Measurements from ENCODE around the gene PARP11. TPM values are rescaled to one million over a fixed set of nuclear protein-coding genes. Genes with fewer than 3 reads are reported as not detected.

The PARP11 gene
- total RNA-seq, 1 experiment from 2014 or later, result 11.3 TPM

DNA sequence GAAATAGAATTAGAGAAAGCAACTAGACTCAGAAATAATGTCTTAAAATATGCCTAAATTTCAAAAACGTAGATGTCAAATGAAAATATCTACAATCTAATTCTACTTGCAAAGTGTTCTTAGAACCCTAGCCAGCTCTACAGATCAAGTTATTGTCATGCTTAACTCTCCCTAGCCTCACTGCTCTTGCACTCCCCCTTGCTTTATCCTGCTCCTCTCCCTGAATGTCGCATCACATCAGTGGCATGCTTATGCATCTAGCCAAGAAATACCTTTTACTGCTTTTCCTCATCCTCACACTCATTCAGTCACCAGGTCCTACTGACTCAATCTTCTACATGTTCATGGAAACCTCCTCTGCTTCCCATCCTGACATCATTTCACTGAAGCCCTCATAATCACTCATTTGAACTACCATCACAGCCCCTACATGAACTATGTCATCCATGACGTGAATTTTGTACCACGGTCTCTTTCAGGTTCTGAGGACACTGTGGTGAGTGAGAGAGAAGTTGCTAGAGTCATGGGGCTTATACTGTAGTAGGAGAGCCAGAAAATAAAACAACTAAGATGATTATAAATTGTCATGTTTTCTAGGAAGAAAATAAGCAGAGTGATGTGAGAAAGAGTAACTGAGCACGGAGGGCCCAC is 97.7 kb downstream of the PARP11 start:
- H3K27ac Mint-ChIP-seq, result no peak overlapping the region
- Histone ChIP-seq H3K27me3 (ENCODE audit: insufficient read depth, low read length) (no peaks in the 10 kb centered on the region), H2BK120ac (ENCODE audit: low read depth, low read length, poor library complexity, severe bottlenecking) (no peak overlapping the region), H2AFZ (ENCODE audit: low read length) (no peak overlapping the region), H3K4me1 (ENCODE audit: insufficient read depth, low read length) (no peaks in the 10 kb centered on the region), H2BK15ac (ENCODE audit: low read depth, low read length) (no peak overlapping the region), H3K56ac (ENCODE audit: insufficient read length, low read depth, low read length) (no peak overlapping the region), H4K91ac (ENCODE audit: insufficient read length, low read depth, low read length) (no peak overlapping the region), H3K4me2 (ENCODE audit: insufficient read depth, insufficient read length, low read length) (no peak overlapping the region), H2BK20ac (ENCODE audit: low read depth, low read length, poor library complexity, severe bottlenecking) (no peak overlapping the region), H4K5ac (ENCODE audit: insufficient read length, low read depth, low read length) (no peak overlapping the region), H3K9me3 (ENCODE audit: control insufficient read depth, low read depth, low read length) (no peaks in the 10 kb centered on the region), H3K23ac (ENCODE audit: insufficient read length, low read depth, low read length) (no peak overlapping the region), H3K79me2 (ENCODE audit: insufficient read depth, low read length) (no peaks in the 10 kb centered on the region), H4K8ac (replicated peaks; ENCODE audit: insufficient read length, low read depth, low read length) (no peak overlapping the region), H3K27ac (ENCODE audit: insufficient read length, low read depth, low read length) (no peak overlapping the region), H2BK12ac (ENCODE audit: insufficient read length, low read depth, low read length) (no peak overlapping the region), H3K14ac (ENCODE audit: insufficient read depth, low read length) (no peak overlapping the region), H3K9ac (ENCODE audit: extremely low read depth, insufficient read length, low read length) (no peak overlapping the region), H3K4ac (ENCODE audit: low read depth, low read length) (no peak overlapping the region), H2AK5ac (ENCODE audit: insufficient read length, low read length) (no peak overlapping the region), H4K20me1 (ENCODE audit: control insufficient read depth, insufficient read depth, insufficient read length) (no peaks in the 10 kb centered on the region), H2BK5ac (ENCODE audit: insufficient read length, low read length) (no peak overlapping the region), H3K23me2 (ENCODE audit: insufficient read length, low read depth, low read length, poor library complexity, severe bottlenecking) (no peaks in the 10 kb centered on the region), H3K79me1 (ENCODE audit: insufficient read depth, low read depth, low read length, poor library complexity, severe bottlenecking) (no peaks in the 10 kb centered on the region), H3T11ph (ENCODE audit: low read length) (no peak overlapping the region), H3K18ac (ENCODE audit: insufficient read length, low read depth, low read length) (no peak overlapping the region)
- no peaks in the 10 kb centered on the region; a peak in 1 of 7 replicates for H3K36me3 Mint-ChIP-seq (ENCODE audit: insufficient read depth in 1 of 3, low read depth in 3 of 3)
- H3K4me3 Mint-ChIP-seq, result no peak overlapping the region
- WGBS (ENCODE audit: extremely low coverage, insufficient read length, low lambda C conversion rate), result no CpG with 5 or more reads among the region's 5 CpGs
- TF ChIP-seq, protein P1, sequence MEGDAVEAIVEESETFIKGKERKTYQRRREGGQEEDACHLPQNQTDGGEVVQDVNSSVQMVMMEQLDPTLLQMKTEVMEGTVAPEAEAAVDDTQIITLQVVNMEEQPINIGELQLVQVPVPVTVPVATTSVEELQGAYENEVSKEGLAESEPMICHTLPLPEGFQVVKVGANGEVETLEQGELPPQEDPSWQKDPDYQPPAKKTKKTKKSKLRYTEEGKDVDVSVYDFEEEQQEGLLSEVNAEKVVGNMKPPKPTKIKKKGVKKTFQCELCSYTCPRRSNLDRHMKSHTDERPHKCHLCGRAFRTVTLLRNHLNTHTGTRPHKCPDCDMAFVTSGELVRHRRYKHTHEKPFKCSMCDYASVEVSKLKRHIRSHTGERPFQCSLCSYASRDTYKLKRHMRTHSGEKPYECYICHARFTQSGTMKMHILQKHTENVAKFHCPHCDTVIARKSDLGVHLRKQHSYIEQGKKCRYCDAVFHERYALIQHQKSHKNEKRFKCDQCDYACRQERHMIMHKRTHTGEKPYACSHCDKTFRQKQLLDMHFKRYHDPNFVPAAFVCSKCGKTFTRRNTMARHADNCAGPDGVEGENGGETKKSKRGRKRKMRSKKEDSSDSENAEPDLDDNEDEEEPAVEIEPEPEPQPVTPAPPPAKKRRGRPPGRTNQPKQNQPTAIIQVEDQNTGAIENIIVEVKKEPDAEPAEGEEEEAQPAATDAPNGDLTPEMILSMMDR (conservative IDR thresholded peaks at IDR 0.05), result no peak
- H3K4me1 Mint-ChIP-seq, result no peaks in the 10 kb centered on the region; a peak in 1 of 4 replicates
- DNase-seq, result no peak
- no peaks in the 10 kb centered on the region; the same call in 1 of the 2 replicates for H3K27me3 Mint-ChIP-seq (ENCODE audit: low read depth)
- peaks cover 0 to 3% of the 10 kb centered on the region in 2 experiments; a peak in 2 of 5 replicates for H3K9me3 Mint-ChIP-seq

All from H9 (cell line).